Measurements from ENCODE around the gene CALML5.

Gene CALML5

DNA sequence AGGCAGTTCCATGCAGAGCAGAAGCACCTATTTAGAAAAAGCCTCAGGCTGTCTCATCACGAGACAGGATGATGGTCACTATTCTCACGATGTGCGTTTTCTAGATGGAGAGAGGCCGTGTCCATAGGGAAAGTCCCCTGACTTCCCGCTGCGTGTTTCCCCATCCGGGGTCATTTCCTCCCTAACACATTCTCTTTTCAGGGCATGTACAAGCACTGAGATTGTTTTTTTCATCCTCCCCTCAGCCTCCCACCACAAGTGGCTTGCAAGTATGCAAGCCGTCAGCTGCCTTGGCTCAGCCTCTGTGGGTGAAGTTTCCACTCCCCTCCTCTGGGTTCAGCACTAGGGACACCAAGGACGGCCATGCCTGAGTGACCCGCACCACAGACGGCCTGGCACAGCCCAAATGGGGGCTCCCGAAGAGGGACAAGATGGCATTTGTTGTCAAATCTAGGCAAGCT, 2.7 kb upstream of the CALML5 start:
- DNase-seq (ENCODE audit: low read depth in 1 of 2, low spot score in 1 of 2) = no peak
- TF ChIP-seq SPI1 (IDR thresholded peaks at IDR 0.05; ENCODE audit: borderline replicate concordance, low read depth) (no peak), POLR2AphosphoS5 (IDR thresholded peaks at IDR 0.05; ENCODE audit: low read depth) (no peak), GABPA (IDR thresholded peaks at IDR 0.05; ENCODE audit: low read depth) (no peak)
- TF ChIP-seq, protein P1, sequence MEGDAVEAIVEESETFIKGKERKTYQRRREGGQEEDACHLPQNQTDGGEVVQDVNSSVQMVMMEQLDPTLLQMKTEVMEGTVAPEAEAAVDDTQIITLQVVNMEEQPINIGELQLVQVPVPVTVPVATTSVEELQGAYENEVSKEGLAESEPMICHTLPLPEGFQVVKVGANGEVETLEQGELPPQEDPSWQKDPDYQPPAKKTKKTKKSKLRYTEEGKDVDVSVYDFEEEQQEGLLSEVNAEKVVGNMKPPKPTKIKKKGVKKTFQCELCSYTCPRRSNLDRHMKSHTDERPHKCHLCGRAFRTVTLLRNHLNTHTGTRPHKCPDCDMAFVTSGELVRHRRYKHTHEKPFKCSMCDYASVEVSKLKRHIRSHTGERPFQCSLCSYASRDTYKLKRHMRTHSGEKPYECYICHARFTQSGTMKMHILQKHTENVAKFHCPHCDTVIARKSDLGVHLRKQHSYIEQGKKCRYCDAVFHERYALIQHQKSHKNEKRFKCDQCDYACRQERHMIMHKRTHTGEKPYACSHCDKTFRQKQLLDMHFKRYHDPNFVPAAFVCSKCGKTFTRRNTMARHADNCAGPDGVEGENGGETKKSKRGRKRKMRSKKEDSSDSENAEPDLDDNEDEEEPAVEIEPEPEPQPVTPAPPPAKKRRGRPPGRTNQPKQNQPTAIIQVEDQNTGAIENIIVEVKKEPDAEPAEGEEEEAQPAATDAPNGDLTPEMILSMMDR (IDR thresholded peaks at IDR 0.05; ENCODE audit: insufficient read depth, low read length) = no peak
- Histone ChIP-seq H3K4me3 (replicated peaks; ENCODE audit: insufficient read depth, low read length) (no peak overlapping the region), H3K27me3 (ENCODE audit: insufficient read depth, poor library complexity, severe bottlenecking) (no peaks in the 10 kb centered on the region), H3K27ac (replicated peaks) (no peak overlapping the region)

DNA sequence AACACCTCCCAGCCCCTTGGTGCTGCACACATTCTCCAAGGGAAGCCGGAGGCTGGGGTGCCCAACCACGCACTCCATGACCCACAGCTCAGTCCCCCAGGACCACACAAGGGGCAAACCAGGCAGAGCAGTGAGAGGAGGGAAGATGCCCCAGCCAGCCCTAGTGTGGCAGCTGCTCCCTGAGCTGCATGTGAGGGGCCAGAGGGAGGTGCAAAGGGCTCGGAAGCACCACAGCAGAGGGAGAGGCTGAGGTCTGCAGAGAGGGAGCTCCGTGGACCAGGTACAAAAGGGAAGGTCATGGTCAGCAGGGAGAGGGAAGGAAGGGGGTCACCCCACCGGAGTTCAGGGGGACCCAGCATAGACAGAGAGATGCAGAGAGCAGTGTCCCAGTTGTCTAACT, 1.5 kb upstream of the CALML5 start:
- no peak overlapping the region for H3K4me3 ChIP-seq (replicated peaks; ENCODE audit: insufficient read depth, low read length)
- H3K27me3 ChIP-seq (ENCODE audit: insufficient read depth, poor library complexity, severe bottlenecking) = no peaks in the 10 kb centered on the region
- TF ChIP-seq, protein P2, sequence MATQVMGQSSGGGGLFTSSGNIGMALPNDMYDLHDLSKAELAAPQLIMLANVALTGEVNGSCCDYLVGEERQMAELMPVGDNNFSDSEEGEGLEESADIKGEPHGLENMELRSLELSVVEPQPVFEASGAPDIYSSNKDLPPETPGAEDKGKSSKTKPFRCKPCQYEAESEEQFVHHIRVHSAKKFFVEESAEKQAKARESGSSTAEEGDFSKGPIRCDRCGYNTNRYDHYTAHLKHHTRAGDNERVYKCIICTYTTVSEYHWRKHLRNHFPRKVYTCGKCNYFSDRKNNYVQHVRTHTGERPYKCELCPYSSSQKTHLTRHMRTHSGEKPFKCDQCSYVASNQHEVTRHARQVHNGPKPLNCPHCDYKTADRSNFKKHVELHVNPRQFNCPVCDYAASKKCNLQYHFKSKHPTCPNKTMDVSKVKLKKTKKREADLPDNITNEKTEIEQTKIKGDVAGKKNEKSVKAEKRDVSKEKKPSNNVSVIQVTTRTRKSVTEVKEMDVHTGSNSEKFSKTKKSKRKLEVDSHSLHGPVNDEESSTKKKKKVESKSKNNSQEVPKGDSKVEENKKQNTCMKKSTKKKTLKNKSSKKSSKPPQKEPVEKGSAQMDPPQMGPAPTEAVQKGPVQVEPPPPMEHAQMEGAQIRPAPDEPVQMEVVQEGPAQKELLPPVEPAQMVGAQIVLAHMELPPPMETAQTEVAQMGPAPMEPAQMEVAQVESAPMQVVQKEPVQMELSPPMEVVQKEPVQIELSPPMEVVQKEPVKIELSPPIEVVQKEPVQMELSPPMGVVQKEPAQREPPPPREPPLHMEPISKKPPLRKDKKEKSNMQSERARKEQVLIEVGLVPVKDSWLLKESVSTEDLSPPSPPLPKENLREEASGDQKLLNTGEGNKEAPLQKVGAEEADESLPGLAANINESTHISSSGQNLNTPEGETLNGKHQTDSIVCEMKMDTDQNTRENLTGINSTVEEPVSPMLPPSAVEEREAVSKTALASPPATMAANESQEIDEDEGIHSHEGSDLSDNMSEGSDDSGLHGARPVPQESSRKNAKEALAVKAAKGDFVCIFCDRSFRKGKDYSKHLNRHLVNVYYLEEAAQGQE (IDR thresholded peaks at IDR 0.05; ENCODE audit: insufficient replicate concordance, low read depth) = no peak
- TF ChIP-seq POLR2AphosphoS5 (IDR thresholded peaks at IDR 0.05; ENCODE audit: low read depth) = no peak
- TF ChIP-seq, protein P1 (IDR thresholded peaks at IDR 0.05; ENCODE audit: insufficient read depth, low read length) = no peak
- TF ChIP-seq SPI1 (IDR thresholded peaks at IDR 0.05; ENCODE audit: borderline replicate concordance, low read depth) = no peak
- TF ChIP-seq GABPA (IDR thresholded peaks at IDR 0.05; ENCODE audit: low read depth) = no peak
- H3K27ac ChIP-seq (replicated peaks) = no peak overlapping the region
- DNase-seq (ENCODE audit: low read depth in 1 of 2, low spot score in 1 of 2) = no peak

DNA sequence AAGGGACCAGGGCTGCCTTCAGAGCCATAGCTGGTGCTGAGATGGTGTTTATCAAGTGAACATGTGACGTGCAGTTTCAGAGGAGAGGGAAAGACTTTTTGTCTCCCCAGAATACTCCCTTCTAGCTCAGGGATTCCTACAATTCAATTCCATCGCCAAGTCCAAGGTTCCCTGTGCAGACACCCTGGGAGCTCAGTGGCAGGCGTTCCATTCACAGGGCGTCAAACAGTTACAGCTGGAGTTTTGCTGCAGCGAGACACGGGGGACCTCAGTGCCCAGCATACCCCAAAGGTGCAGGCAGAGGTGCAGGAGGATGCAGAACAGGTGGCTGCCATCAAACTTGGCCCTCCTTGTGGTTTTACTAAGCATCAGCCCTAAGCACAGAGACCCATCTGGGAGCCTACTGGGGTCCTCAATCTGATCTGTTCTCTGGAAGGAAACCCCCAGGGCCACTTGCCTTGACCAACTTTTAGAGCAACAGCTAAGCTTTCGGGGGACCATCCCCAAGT, 846 bp upstream of the CALML5 start:
- DNase-seq (ENCODE audit: low read depth in 1 of 2, low spot score in 1 of 2) = no peak
- Histone ChIP-seq H3K27ac (replicated peaks) (no peak overlapping the region), H3K4me3 (replicated peaks; ENCODE audit: insufficient read depth, low read length) (no peak overlapping the region), H3K27me3 (ENCODE audit: insufficient read depth, poor library complexity, severe bottlenecking) (no peaks in the 10 kb centered on the region)
- TF ChIP-seq SPI1 (IDR thresholded peaks at IDR 0.05; ENCODE audit: borderline replicate concordance, low read depth) (no peak), GABPA (IDR thresholded peaks at IDR 0.05; ENCODE audit: low read depth) (no peak), POLR2AphosphoS5 (IDR thresholded peaks at IDR 0.05; ENCODE audit: low read depth) (no peak)
- TF ChIP-seq, protein P2 (IDR thresholded peaks at IDR 0.05; ENCODE audit: insufficient replicate concordance, low read depth) = no peak
- TF ChIP-seq, protein P1 (IDR thresholded peaks at IDR 0.05; ENCODE audit: insufficient read depth, low read length) = no peak
